Tibial nerve (tissue), 4 donors: ENCODE measurements around the gene SPATA46. TPM values are rescaled to one million over a fixed set of nuclear protein-coding genes. Genes with fewer than 3 reads are reported as not detected.

ENCODE experiments used
- DNase-seq, 2 donors: peaks; one replicate each; pipeline ENCODE4 v3.0.0-alpha.2; 2019; ENCODE audit warnings: low spot score in 2 of 2
- H3K27ac ChIP-seq, 4 donors: fragments of 200-600 bp; sonication (generic) in 3 of 4; one replicate each; pipeline ENCODE4 v1.5.1; 2017 to 2019; ENCODE audit warnings: mild to moderate bottlenecking in 1 of 4
- H3K27me3 ChIP-seq, 2 donors: fragments of 200-600 bp; sonication (generic) in 1 of 2; one replicate each; pipeline versions ENCODE4 v1.5.1 to v1.6.0; 2017 to 2019
- H3K36me3 ChIP-seq, 3 donors: fragments of 200-600 bp; sonication (generic); one replicate each; pipeline ENCODE4 v1.5.1; 2018 to 2019
- H3K4me1 ChIP-seq, 4 donors: fragments of 200-600 bp; sonication (generic) in 3 of 4; one replicate each; pipeline ENCODE4 v1.5.1; 2017 to 2019
- H3K4me3 ChIP-seq, 4 donors: fragments of 200-600 bp; sonication (generic) in 3 of 4; one replicate each; pipeline ENCODE4 v1.5.1; 2017 to 2019; ENCODE audit warnings: mild to moderate bottlenecking in 1 of 4, moderate library complexity in 1 of 4
- H3K9me3 ChIP-seq, 4 donors: fragments of 200-600 bp; sonication (generic) in 3 of 4; one replicate each; pipeline ENCODE4 v1.5.1; 2017 to 2019
- CTCF ChIP-seq, 5 experiments: fragments of 200-600 bp in 3 of 5; fragments of 450-650 bp in 2 of 5; sonication (generic) in 3 of 5; IDR thresholded peaks; one replicate each; pipeline ENCODE4 v1.5.1; 2016 to 2019; ENCODE audit warnings: antibody characterized with exemption in 5 of 5, mild to moderate bottlenecking in 3 of 5, moderate library complexity in 2 of 5
- EP300 ChIP-seq, 2 donors: sonication (generic); formaldehyde crosslinking; IDR thresholded peaks; one replicate each; pipeline ENCODE4 v1.6.1; 2017; ENCODE audit warnings: antibody characterized with exemption in 2 of 2, mild to moderate bottlenecking in 1 of 2
- POLR2A ChIP-seq, 2 donors: fragments of 450-650 bp; IDR thresholded peaks; one replicate each; pipeline ENCODE4 v1.6.1; 2017; ENCODE audit warnings: antibody characterized with exemption in 2 of 2, mild to moderate bottlenecking in 2 of 2, moderate library complexity in 2 of 2
- WGBS, 2 donors: methylation state at CpG; one replicate each; pipeline ENCODE4 v1.1.5; 2018; 5-methylcytosine and 5-hydroxymethylcytosine counted together
- total RNA-seq, 4 donors: library from RNA; depleted of rRNA; stranded (reverse); fragments of >200 nt; gene quantifications; one replicate each; pipeline ENCODE4 v1.1.0, GENCODE V29; 2016

SPATA46 gene
- total RNA-seq, 4 donors from 2014 or later = not detected

GRCh38 chr1:162336621-162337285, 39.9 kb downstream of the SPATA46 start:
- DNase-seq = no peak
- Histone ChIP-seq H3K4me3 (no peak overlapping the region), H3K27me3 (no peaks in the 10 kb centered on the region), H3K27ac (no peak overlapping the region), H3K4me1 (no peaks in the 10 kb centered on the region), H3K36me3 (no peaks in the 10 kb centered on the region), H3K9me3 (no peaks in the 10 kb centered on the region)
- TF ChIP-seq EP300 (IDR thresholded peaks at IDR 0.05) = no peak
- TF ChIP-seq POLR2A (IDR thresholded peaks at IDR 0.05) = no peak
- TF ChIP-seq CTCF (IDR thresholded peaks at IDR 0.05) = no peak
- 73 to 85% methylated on average over 7 of the region's 7 CpGs for WGBS, 2 donors

- 49 to 58% methylated on average over 5 of the region's 5 CpGs for WGBS, 2 donors
- H3K36me3 ChIP-seq = no peaks in the 10 kb centered on the region
- no peak overlapping the region for H3K4me3 ChIP-seq
- H3K4me1 ChIP-seq = peaks cover 0 to 3% (median 0%) of the 10 kb centered on the region in 4 donors
- TF ChIP-seq CTCF (IDR thresholded peaks at IDR 0.05) = no peak
- no peak for TF ChIP-seq POLR2A (IDR thresholded peaks at IDR 0.05)
- no peak for TF ChIP-seq EP300 (IDR thresholded peaks at IDR 0.05)
- H3K27me3 ChIP-seq = no peaks in the 10 kb centered on the region
- no peak overlapping the region for H3K27ac ChIP-seq
- no peak for DNase-seq
- no peaks in the 10 kb centered on the region for H3K9me3 ChIP-seq
Measured at GRCh38 chr1:162335126-162335525, 41.5 kb downstream of the SPATA46 start.

GRCh38 chr1:162333991-162334390, 42.7 kb downstream of the SPATA46 start:
- H3K36me3 ChIP-seq = no peaks in the 10 kb centered on the region
- no peak overlapping the region for H3K4me3 ChIP-seq
- peaks cover 0 to 12% (median 0%) of the 10 kb centered on the region in 4 donors for H3K4me1 ChIP-seq
- no peaks in the 10 kb centered on the region for H3K27me3 ChIP-seq
- no peaks in the 10 kb centered on the region for H3K9me3 ChIP-seq
- TF ChIP-seq EP300 (IDR thresholded peaks at IDR 0.05) (no peak), CTCF (IDR thresholded peaks at IDR 0.05) (no peak), POLR2A (IDR thresholded peaks at IDR 0.05) (no peak)
- no peak overlapping the region for H3K27ac ChIP-seq
- no peak for DNase-seq

GRCh38 chr1:162329826-162330225, 46.8 kb downstream of the SPATA46 start:
- no peaks in the 10 kb centered on the region for H3K27me3 ChIP-seq
- H3K4me1 ChIP-seq = peaks cover 0 to 12% (median 0%) of the 10 kb centered on the region in 4 donors
- H3K27ac ChIP-seq = no peak overlapping the region
- no peak overlapping the region for H3K4me3 ChIP-seq
- DNase-seq = no peak
- TF ChIP-seq CTCF (IDR thresholded peaks at IDR 0.05) (no peak), POLR2A (IDR thresholded peaks at IDR 0.05) (no peak), EP300 (IDR thresholded peaks at IDR 0.05) (no peak)
- 21 to 56% methylated on average over 3 of the region's 3 CpGs for WGBS, 2 donors
- H3K9me3 ChIP-seq = no peaks in the 10 kb centered on the region
- H3K36me3 ChIP-seq = no peaks in the 10 kb centered on the region

GRCh38 chr1:162328512-162328911, 48.1 kb downstream of the SPATA46 start:
- Histone ChIP-seq H3K27me3 (no peaks in the 10 kb centered on the region), H3K9me3 (no peaks in the 10 kb centered on the region), H3K36me3 (no peaks in the 10 kb centered on the region), H3K4me3 (no peak overlapping the region), H3K27ac (no peak overlapping the region), H3K4me1 (peaks cover 0 to 16% (median 0%) of the 10 kb centered on the region in 4 donors)
- DNase-seq = no peak
- TF ChIP-seq POLR2A (IDR thresholded peaks at IDR 0.05) = no peak
- no peak for TF ChIP-seq CTCF (IDR thresholded peaks at IDR 0.05)
- TF ChIP-seq EP300 (IDR thresholded peaks at IDR 0.05) = no peak
